HK-2 (cell line): ENCODE results near the gene WDR13.
"Not testable (repeated sequence)": the region's sequence is repeated elsewhere in the genome, so short reads cannot be mapped to it uniquely, and the experiment has no call there.

ENCODE experiments used
- DNase-seq: peaks from one replicate; pipeline ENCODE4 v3.0.0-alpha.2; 2018; ENCODE audit not compliant: unreplicated experiment

The WDR13 gene

GRCh38 chrX:48654746-48655145 lies 57.5 kb downstream of the WDR13 start:
- not testable (repeated sequence) for DNase-seq
